MM.1S (cell line): ENCODE data around the gene LDLRAD3.

Source experiments
- DNase-seq: peaks from one replicate; pipeline ENCODE4 v3.0.0-alpha.2; 2015
- H2AFZ ChIP-seq: fragments of 300-600 bp; sonication (generic); 2 replicates; pipeline ENCODE4 v1.6.0; 2016; ENCODE audit warnings: antibody characterized with exemption, low read length
- H3F3A ChIP-seq: fragments of 300-600 bp; sonication (generic); 2 replicates; pipeline ENCODE4 v1.6.1; 2016; ENCODE audit warnings: mild to moderate bottlenecking, antibody characterized with exemption, low read length, moderate library complexity, mixed read lengths; ENCODE audit not compliant: insufficient read depth
- H3K27ac ChIP-seq: fragments of 300-600 bp; sonication (generic); 2 replicates; pipeline ENCODE4 v1.5.1; 2016; ENCODE audit warnings: mild to moderate bottlenecking, low read length
- H3K27me3 ChIP-seq: fragments of 300-600 bp; sonication (generic); replicated peaks from 2 replicates; pipeline ENCODE4 v1.6.0; 2016; ENCODE audit warnings: low read length; ENCODE audit not compliant: insufficient read depth
- H3K36me3 ChIP-seq: fragments of 300-600 bp; sonication (generic); replicated peaks from 2 replicates; pipeline ENCODE4 v1.6.1; 2016; ENCODE audit warnings: mild to moderate bottlenecking, low read length, mixed read lengths; ENCODE audit not compliant: insufficient read depth
- H3K4me1 ChIP-seq: fragments of 300-600 bp; sonication (generic); 2 replicates; pipeline ENCODE4 v1.6.1; 2016; ENCODE audit warnings: low read length, mixed read lengths
- H3K4me2 ChIP-seq: fragments of 300-600 bp; sonication (generic); 2 replicates; pipeline ENCODE4 v1.6.0; 2016; ENCODE audit warnings: low read depth, low read length
- H3K4me3 ChIP-seq: fragments of 300-600 bp; sonication (generic); 2 replicates; pipeline ENCODE4 v1.5.1; 2016; ENCODE audit warnings: low read length, mixed read lengths
- H3K79me2 ChIP-seq: fragments of 300-600 bp; sonication (generic); 2 replicates; pipeline ENCODE4 v1.6.1; 2016; ENCODE audit warnings: mixed run types, low read length, mixed read lengths
- H3K9ac ChIP-seq: fragments of 300-600 bp; sonication (generic); 2 replicates; pipeline ENCODE4 v1.6.1; 2016; ENCODE audit warnings: low read length, mixed read lengths
- H3K9me2 ChIP-seq: fragments of 300-600 bp; sonication (generic); replicated peaks from 2 replicates; pipeline ENCODE4 v1.6.1; 2016; ENCODE audit warnings: mild to moderate bottlenecking, low read length, mixed read lengths; ENCODE audit not compliant: insufficient read depth
- H3K9me3 ChIP-seq: fragments of 300-600 bp; sonication (generic); replicated peaks from 2 replicates; pipeline ENCODE4 v1.6.1; 2016; ENCODE audit warnings: mild to moderate bottlenecking, low read length, mixed read lengths; ENCODE audit not compliant: insufficient read depth
- H4K20me1 ChIP-seq: fragments of 300-600 bp; sonication (generic); 2 replicates; pipeline ENCODE4 v1.6.1; 2016; ENCODE audit warnings: mild to moderate bottlenecking, low read length, moderate library complexity, mixed read lengths; ENCODE audit not compliant: insufficient read depth
- EZH2 ChIP-seq: fragments of 300-600 bp; sonication (generic); optimal IDR thresholded peaks from 2 replicates; pipeline ENCODE3; 2017; ENCODE audit warnings: low read depth, mild to moderate bottlenecking, antibody characterized with exemption, low read length, mixed read lengths
- EZH2phosphoT487 ChIP-seq: fragments of 300-600 bp; sonication (generic); IDR thresholded peaks from 2 replicates; pipeline ENCODE4 v1.6.1; 2018; ENCODE audit warnings: antibody characterized with exemption, low read length
- TF ChIP-seq, protein P1 (sequence below): fragments of 300-600 bp; sonication (generic); IDR thresholded peaks from 2 replicates; pipeline ENCODE4 v1.5.1; 2016; ENCODE audit warnings: antibody characterized with exemption, low read length, mixed read lengths

LDLRAD3 gene

DNA sequence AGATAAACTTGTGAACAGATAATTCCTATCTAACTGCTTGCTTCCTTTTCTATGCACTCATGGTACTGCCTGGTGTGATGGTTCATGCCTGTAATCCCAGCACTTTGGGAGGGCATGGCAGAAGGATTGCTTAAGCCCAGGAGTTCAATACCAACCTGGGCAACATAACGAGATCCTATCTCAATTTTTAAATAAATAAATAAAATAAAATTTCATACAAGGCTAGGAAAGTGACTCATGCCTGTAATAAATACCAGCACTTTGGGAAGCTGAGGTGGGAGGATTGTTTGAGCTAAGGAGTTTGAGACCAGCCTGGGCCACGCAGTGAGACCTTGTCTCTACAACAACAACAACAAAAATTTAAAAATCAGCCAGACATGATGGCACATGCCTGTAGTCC lies 178.8 kb downstream of the LDLRAD3 start:
- Histone ChIP-seq H3K9me3 (no peaks in the 10 kb centered on the region), H3K79me2 (no peaks in the 10 kb centered on the region), H4K20me1 (no peaks in the 10 kb centered on the region), H3K4me1 (no peaks in the 10 kb centered on the region), H3K9ac (no peak overlapping the region), H3K27ac (no peak overlapping the region), H3K36me3 (no peaks in the 10 kb centered on the region), H3K4me2 (no peak overlapping the region), H3K4me3 (no peak overlapping the region), H2AFZ (no peak overlapping the region), H3K9me2 (no peaks in the 10 kb centered on the region), H3F3A (no peaks in the 10 kb centered on the region), H3K27me3 (no peaks in the 10 kb centered on the region)
- no peak for DNase-seq
- no peak for TF ChIP-seq EZH2phosphoT487
- TF ChIP-seq, protein P1, sequence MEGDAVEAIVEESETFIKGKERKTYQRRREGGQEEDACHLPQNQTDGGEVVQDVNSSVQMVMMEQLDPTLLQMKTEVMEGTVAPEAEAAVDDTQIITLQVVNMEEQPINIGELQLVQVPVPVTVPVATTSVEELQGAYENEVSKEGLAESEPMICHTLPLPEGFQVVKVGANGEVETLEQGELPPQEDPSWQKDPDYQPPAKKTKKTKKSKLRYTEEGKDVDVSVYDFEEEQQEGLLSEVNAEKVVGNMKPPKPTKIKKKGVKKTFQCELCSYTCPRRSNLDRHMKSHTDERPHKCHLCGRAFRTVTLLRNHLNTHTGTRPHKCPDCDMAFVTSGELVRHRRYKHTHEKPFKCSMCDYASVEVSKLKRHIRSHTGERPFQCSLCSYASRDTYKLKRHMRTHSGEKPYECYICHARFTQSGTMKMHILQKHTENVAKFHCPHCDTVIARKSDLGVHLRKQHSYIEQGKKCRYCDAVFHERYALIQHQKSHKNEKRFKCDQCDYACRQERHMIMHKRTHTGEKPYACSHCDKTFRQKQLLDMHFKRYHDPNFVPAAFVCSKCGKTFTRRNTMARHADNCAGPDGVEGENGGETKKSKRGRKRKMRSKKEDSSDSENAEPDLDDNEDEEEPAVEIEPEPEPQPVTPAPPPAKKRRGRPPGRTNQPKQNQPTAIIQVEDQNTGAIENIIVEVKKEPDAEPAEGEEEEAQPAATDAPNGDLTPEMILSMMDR = no peak
- no peak for TF ChIP-seq EZH2

DNA sequence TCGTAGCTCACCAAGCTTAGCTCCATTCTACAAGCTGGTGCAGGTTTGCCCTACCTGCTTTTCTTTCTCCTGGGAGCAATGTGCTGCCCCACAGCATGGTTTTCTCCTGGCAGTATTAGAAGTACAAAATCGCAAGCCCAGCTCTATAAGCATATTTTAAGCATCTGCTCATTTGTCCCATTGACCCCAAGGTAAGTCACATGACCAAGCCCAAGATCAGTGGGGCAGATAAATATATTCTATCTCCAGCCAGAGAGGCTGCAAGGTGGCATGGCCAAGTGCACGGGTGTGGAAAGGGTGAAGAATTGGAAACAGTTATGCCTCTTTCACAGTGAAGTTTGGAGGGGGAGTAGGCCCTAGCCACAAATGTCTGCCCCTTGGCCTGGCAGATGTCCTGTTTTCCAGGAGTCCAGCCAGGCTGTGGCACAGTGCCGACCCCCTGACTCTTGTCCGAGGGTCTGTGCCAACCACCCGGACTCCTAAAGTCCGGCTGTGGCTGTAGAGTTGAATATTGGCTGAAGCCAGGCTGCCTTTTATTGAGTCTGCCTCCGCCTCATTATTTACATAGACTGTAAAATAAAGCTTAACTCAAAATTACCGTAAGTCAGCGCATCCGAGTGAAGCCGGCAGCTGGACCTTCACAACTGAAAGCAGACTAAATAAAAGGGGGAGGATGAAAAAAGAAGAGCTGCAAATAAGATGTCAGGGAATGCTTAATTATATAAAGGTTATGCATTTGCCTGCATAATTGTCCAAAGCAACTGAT lies 179.7 kb downstream of the LDLRAD3 start:
- Histone ChIP-seq H3K27ac (no peak overlapping the region), H3K4me2 (no peak overlapping the region), H3K9me2 (no peaks in the 10 kb centered on the region), H3K4me3 (no peak overlapping the region), H3K9ac (no peak overlapping the region), H3K4me1 (no peaks in the 10 kb centered on the region), H3K36me3 (no peaks in the 10 kb centered on the region), H2AFZ (no peak overlapping the region), H3K9me3 (no peaks in the 10 kb centered on the region), H4K20me1 (no peaks in the 10 kb centered on the region), H3F3A (no peaks in the 10 kb centered on the region), H3K79me2 (no peaks in the 10 kb centered on the region), H3K27me3 (no peaks in the 10 kb centered on the region)
- TF ChIP-seq EZH2phosphoT487 (no peak), EZH2 (no peak)
- TF ChIP-seq, protein P1 = no peak
- no peak for DNase-seq

DNA sequence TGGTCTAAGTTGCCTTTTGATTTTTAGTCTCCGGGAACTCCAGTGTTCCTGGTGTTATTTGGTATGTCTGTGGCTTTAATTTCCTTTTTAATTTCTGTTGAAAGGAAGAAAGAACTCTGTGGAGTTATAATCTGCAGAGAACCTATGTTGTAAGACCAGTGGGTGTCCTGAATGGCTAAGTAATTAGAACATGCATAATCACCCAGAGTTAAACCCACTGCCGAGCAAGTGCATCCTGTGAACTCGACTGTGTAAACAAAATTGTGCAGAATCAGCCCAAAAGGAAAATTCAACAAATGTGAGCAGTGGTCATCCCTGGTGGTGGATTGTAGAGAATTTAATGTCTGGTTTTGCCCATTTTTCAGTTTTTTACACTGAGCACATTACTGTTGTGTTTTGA lies 182.8 kb downstream of the LDLRAD3 start:
- Histone ChIP-seq H3K4me1 (no peaks in the 10 kb centered on the region), H3K4me3 (no peak overlapping the region), H2AFZ (no peak overlapping the region), H3K9ac (no peak overlapping the region), H4K20me1 (no peaks in the 10 kb centered on the region), H3K9me2 (no peaks in the 10 kb centered on the region), H3K27me3 (no peaks in the 10 kb centered on the region), H3F3A (no peaks in the 10 kb centered on the region), H3K36me3 (no peaks in the 10 kb centered on the region), H3K9me3 (no peaks in the 10 kb centered on the region), H3K79me2 (no peaks in the 10 kb centered on the region), H3K27ac (no peak overlapping the region), H3K4me2 (no peak overlapping the region)
- no peak for DNase-seq
- no peak for TF ChIP-seq EZH2phosphoT487
- TF ChIP-seq, protein P1 = no peak
- no peak for TF ChIP-seq EZH2
